Colon (tissue), 2 donors: ENCODE results near the gene MPHOSPH8.
"Not testable (repeated sequence)": the region's sequence is repeated elsewhere in the genome, so short reads cannot be mapped to it uniquely, and the experiment has no call there.

Experiments used
- FAIRE-seq: peaks from 2 replicates; lab custom pipeline; 2012; peaks lifted over from hg19 to GRCh38; lab: Jason Lieb, UNC
- donor health status: control.
- donor health status: control.

Gene MPHOSPH8

GRCh38 chr13:19634256-19634740, 839 bp downstream of the MPHOSPH8 start:
- FAIRE-seq, result no peak

GRCh38 chr13:19635926-19636325, 2.5 kb downstream of the MPHOSPH8 start:
- FAIRE-seq, result not testable (repeated sequence)

GRCh38 chr13:19643652-19644051, 10.2 kb downstream of the MPHOSPH8 start:
- no peak for FAIRE-seq

DNA sequence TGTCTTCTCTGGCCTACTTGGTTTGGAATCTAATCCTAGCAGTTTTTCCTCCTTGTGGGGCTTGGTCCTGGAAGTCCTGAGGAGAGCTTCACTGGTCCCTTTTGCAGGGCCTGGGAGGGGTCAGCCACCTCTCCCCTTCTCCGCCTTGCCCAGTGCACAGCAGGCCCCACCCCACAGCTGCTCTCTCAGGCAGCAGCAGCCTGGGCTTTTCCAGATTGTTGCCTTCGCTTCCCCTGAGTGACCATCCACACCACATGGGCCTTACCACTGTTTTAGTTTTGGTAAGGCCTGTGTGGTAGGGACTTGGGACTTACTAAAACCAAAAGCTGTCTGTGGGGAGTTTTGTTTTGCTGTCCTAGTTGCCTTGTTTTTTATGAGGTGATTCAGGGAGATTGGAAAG, 11.5 kb downstream of the MPHOSPH8 start:
- no peak for FAIRE-seq

DNA sequence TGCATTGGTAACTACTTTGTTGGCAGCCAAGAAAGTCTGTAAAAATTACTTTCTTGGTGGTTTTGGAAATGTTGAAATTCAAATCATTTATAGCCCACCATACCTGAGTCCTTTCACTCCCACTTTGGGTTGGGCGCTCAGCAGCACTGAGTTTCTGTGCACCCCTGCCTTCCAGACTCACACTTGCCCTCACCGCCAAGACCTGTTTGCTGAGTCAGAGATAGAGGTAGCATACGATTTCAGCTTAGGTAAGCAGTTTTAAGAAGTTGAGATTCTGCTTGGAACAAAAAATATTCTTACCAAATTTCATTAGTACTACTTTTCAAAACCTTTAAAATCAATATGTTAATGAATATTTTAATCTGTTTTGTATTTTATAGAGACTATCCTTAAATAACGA, 12.6 kb downstream of the MPHOSPH8 start:
- no peak for FAIRE-seq

DNA sequence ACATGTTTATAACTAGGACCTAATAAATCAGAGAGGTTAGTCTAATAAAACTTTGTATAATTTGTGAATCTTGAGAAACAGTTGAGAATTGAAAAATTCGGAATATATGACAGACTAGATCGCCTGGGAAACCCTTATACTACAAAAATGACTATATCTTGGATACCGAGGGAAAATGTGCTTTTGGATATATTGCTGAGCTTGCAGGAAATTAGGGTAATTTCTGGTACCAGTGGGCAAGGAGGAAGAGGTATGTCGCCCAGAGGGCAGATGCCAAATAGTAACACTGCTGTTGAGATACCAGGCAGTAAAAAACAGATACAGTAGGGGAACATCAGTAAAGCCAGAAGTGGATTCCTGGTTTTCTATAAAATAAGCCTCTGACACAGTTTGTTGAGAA, 17.3 kb downstream of the MPHOSPH8 start:
- no peak for FAIRE-seq

DNA sequence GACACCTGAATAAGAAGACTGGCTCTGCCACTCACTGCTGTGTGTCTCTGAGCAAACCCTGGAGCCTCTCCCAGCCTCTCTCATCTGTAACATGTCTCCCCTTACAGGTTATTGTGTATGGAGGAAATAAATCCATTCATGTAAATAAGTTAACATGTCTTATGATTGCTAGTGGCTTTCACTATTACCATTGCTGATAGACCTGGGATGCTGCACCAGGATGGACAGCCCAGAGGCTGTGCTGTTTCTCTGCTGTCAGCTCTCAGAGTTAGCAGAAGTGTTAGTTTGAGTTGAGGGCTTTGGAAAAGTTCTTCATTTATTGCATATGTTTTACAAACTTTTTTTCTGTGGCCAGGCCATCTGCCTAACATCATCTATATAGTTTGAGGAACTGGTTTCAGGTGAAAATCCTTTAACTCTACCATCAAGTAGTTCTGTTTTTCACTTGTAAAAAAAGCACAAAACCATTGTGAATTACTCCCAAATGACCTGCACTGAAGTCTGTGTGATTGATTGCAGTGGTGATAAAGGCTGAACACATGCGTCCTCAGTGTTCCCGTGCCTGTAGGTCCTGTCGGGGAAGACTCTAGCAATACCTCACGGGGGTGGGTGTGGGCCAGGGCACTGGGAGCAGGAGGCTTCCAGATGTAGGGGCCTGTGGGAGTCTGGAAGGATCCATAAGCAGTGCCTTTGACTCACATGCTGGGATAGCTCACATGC, 24.6 kb downstream of the MPHOSPH8 start:
- no peak for FAIRE-seq

DNA sequence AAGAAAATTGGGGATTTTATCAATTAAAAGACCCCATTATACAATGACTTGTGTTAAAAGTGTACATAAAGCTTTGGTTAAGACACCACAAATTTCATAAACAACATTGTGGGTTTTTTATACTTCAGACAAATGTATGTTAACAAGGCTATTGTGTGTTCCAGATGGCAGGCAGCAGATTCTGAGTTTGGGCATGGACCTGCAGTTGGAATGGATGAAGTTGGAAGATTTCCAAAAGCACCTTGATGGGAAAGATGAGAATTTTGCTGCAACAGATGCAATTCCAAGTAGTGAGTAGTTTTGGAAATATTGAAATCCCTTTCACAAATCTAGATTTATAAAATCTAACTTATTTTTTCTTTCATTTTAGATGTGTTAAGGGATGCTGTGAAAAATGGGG, 25.4 kb downstream of the MPHOSPH8 start:
- no peak for FAIRE-seq

DNA sequence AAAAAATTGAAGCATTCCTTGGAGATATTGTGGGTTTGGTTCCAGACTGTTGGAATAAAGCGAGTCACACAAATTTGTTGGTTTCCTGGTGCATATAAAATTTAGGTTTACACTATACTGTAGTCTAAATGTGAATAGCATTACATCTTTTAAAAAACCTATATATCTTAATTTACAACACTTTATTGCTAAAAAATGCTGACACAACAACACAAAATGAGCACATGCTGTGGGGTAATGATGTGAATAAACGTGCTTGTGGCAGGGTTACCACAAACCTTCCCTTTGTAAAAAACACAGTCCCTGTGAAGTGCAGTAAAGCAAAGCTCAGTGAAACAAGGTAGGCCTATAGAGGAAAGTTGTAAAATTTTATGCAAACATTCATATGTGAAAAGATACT, 27.7 kb downstream of the MPHOSPH8 start:
- FAIRE-seq, result no peak

DNA sequence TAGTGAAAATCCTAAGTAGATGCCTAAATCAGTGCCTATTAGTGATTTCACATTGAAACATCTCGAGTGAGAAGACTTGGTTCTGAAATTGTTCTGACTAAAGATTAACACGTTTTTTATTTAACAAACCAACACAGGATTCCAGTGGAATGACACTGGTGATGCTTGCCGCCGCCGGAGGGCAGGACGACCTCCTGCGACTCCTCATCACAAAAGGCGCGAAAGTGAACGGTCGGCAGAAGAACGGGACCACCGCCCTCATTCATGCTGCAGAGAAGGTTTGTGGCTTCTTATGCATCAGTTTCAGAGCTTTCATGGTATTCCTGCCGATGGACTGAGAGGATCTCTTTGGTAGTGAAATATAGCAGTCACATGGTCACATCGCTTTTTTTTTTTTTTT, 28.1 kb downstream of the MPHOSPH8 start:
- FAIRE-seq, result no peak

DNA sequence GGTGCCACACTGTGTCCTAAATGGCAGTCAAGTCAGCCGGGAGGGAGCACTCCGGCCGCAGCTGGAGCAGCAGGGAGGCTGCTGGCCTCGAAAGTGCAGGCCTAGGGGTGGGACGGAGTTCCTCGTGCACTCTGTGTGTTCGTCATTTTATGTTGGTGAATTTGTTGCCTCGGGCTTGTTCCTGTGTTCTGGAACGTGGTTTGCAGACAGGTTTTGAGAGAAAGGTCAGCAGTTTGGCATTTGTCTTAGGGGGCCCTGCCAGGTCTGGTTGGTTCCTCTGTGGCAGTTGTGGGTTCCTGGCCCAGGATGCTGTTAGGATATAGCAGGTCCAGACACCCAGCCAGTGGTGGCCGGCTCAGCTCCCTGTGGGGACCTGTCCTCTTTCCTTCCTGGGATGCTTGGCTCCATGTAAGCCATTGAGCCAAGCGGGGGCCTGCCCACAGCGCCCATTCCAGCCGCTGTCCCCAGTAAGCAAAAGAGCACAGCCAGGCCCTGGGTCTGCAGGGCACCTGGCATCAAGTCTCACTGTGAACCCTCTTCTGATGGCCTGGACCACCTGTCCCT, 30.0 kb downstream of the MPHOSPH8 start:
- FAIRE-seq, result no peak

GRCh38 chr13:19664481-19665230, 31.2 kb downstream of the MPHOSPH8 start:
- no peak for FAIRE-seq

- FAIRE-seq, result no peak
Observed at GRCh38 chr13:19665427-19665859, 32.0 kb downstream of the MPHOSPH8 start.

DNA sequence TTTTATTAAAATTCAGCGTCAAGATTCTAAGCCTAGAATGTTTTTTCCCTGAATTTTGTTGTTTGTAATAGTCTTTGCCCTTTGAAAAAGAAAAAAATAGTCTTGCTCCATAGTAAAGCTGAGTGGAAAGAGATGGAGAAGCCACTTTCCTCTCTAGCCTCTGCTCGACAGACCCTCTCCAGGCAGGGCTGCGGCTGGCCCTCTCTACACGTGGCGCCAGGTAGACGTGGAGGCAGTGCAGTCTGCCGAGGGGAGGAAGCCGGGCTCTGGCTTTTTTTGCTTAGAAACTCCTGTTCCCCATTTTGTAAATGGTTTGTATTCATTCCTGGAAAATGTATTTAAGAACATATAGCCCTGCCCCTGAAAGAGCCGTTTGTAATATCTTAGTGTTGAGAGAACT, 35.3 kb downstream of the MPHOSPH8 start:
- FAIRE-seq, result no peak

DNA sequence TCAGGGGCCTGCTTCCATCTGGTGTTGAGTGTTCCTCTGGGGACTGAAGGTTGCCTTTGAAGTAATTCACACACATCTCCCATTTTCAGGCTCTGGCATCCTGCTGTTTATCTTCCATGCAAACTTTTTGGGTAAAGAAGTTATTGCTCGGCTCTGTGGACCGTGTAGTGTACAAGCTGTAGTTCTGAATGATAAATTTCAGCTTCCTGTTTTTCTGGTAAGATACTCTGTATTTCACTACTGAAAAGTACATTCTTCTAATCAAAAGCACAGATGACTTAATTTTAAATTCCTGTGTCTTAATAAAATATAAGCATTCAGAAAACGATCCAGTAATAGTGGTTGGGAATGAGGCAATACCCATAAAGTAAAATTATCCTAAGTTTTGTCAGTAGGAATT, 36.7 kb downstream of the MPHOSPH8 start:
- FAIRE-seq, result no peak

DNA sequence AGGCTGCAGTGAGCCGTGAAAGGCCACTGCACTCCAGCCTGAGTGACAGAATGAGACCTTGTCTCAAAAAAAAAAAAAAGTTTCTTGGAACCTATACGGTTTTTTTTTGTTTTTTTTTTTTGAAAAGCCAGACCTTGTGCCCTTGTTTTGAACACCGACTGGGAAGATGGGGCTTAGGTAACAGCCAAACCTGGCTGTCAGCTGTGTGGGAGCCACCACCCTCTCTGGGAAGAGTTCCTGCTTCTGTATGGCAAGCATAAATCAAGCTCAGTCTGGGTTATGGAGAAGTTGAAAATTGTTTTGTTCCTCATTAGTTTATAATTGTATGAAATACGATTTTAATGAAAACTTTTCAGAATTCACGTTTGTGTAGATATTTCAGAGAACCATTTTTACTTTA, 39.5 kb downstream of the MPHOSPH8 start:
- FAIRE-seq, result no peak

DNA sequence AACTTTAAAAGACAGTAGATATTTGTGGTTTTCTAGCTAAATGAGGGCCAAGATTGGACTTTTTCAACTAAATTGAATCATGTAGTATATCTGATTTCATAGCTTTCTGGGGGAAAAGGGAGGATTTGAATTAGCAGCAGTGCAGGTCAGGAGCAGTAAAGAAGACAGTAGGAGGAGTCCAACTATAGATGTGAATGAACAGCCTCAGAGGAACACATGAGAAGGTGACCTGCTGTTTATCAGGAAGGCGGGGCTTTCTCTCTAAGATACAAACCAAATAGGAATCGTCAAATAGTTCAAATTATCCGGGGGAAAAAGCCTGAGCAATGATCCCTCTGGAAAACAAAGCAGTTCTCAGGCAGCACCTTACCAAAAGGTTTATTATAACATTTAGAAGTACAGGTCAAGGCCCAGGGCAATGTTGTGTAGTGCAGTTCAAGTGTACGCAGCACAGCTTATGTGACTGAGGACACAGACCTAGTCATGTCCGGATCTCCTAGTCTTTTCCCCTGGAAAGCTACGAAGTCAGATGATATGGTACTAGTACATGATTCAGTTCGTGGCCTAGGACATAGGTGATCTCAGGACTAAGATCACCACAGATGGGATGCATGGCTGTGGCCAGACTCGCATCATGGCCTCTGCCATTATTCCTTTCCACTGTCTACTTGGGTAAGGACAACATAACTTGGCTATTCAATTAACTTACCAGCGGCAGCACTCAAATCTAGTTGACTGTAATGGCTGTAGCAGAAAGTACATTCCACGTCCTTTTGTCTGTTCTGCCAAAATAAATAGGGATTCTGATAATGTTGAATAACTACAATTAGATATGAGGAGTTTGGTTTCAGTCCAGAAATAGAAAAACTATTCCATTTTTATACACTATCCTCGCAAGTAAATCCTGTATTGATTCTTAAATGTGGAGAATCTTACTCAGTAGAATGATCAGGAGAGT, 40.3 kb downstream of the MPHOSPH8 start:
- FAIRE-seq, result no peak

- FAIRE-seq, result no peak
Observed at GRCh38 chr13:19674898-19675297, 41.4 kb downstream of the MPHOSPH8 start.

DNA sequence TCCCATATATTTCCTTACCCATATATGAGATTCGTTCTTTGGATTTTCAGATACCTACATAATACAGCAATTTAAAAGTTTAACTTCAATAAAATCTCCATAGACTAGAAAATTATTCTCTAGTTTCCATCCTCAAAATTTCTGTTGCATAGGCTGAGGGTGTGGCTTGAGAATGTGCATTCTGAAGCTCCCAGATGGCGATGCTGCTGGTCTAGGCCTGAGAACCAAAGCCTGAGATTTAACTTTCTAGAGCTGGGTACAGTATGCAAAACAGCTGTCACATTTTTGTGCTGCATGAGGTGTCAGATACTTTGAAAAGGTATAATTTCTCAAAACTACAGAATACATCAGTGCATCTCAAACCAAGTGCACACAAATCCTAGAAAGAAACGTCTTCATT, 42.7 kb downstream of the MPHOSPH8 start:
- no peak for FAIRE-seq

GRCh38 chr13:19680751-19681150, 47.3 kb downstream of the MPHOSPH8 start:
- no peak for FAIRE-seq

DNA sequence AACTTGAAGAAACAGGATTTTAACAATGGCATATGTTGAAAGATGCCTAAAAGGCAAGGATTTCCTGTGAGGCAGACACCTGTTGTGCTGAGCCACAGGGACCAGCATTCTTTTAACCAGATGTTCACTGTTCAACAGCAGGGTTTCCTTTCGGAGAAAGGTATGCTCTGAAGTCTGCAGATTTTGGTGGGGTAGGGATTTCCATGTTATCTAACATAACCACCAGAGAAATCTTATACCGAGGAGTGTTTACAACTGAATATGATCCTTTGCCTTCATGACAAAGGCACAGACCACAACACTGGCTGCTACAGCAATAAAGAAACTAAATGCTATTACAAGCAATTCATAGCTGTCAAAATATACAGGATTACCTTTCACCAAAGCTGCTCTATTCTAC, 48.1 kb downstream of the MPHOSPH8 start:
- no peak for FAIRE-seq

DNA sequence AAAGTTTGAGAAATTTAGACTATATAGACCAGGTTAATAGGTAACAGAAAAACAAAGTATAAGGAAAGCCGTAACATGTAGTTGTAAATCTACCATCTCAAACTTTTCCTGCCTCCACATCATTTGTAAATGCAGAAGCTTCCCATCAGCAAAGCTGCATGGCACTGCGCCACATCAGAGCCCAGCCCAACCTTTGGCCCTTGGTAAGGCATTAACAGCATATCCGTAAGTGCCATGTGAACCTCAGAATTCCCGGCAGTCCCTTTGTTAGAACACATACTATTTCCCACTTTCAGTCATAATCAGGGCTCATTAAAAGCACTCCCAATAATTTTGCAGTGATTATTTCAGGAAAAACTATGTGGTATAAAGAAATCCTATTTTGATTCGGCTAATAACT, 51.6 kb downstream of the MPHOSPH8 start:
- FAIRE-seq, result no peak
